TTC549 (cell line): Measurements from ENCODE around the gene CNIH1.
"Not testable (repeated sequence)": the region's sequence is repeated elsewhere in the genome, so short reads cannot be mapped to it uniquely, and the experiment has no call there.

Experiments used
- FAIRE-seq: peaks from 2 replicates; lab custom pipeline; 2012; peaks lifted over from hg19 to GRCh38; lab: Jason Lieb, UNC

CNIH1 gene

GRCh38 chr14:54465654-54466053, 24.5 kb upstream of the CNIH1 start:
- FAIRE-seq, result no peak

GRCh38 chr14:54462048-54462447, 20.9 kb upstream of the CNIH1 start:
- FAIRE-seq, result no peak

- no peak for FAIRE-seq
Measured at GRCh38 chr14:54459106-54459505, 17.9 kb upstream of the CNIH1 start.

DNA sequence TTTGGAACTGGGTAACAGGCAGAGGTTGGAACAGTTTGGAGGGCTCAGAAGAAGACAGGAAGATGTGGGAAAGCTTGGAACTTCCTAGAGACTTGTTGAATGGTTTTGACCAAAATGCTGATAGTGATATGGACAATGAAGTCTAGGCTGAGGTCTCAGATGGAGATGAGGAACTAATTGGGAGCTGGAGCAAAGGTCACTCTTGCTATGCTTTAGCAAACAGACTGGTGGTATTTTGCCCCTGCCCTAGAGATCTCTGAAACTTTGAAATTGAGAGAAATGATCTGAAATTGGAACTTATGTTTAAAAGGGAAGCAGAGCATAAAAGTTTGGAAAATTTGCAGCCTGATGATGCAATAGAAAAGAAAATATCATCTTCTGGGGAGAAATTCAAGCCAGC, 17.4 kb upstream of the CNIH1 start:
- FAIRE-seq, result not testable (repeated sequence)

- no peak for FAIRE-seq
Measured at GRCh38 chr14:54457609-54457996, 16.4 kb upstream of the CNIH1 start.

- FAIRE-seq, result not testable (repeated sequence)
Measured at GRCh38 chr14:54456820-54457608, 15.8 kb upstream of the CNIH1 start.

DNA sequence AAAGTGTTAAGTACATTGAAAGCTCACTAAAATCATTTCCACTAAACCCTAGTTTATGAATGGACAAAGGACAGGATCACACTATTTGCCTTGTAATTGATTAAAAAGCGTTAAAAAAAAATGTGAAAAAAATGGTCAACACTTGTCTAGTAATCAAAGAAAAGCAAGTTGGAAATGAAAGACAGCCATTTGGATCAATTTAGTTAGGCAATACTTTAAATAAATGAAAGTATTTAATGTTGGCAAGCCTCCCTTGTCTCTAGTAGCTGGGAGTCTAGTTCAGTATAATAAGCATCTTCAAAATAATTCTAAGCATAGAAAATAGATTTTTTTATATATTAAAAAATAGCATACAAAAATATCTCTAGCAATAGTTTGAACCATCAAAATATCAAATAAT, 14.2 kb upstream of the CNIH1 start:
- no peak for FAIRE-seq

- not testable (repeated sequence) for FAIRE-seq
Measured at GRCh38 chr14:54453990-54454389, 12.8 kb upstream of the CNIH1 start.

- FAIRE-seq, result no peak
Measured at GRCh38 chr14:54453252-54453651, 12.1 kb upstream of the CNIH1 start.

DNA sequence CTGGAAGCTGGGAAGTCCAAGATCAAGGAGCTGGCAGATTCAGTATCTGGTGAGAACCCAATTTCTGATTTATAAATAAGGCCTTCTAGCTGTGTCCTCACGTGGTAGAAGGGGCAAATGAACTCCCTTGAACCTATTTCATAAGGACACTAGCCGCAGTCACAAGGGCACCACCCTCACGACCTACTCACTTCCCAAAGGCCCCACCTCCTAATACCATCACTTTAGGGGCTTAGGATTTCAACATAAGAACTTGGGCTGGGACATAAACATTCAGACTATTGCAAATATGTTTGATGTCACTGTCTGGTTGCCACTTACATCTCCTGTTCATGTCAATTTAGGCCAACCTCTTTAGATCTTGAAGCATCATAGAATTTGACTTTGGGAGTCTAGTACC, 10.8 kb upstream of the CNIH1 start:
- no peak for FAIRE-seq

GRCh38 chr14:54451121-54451601, 10.0 kb upstream of the CNIH1 start:
- FAIRE-seq, result no peak

DNA sequence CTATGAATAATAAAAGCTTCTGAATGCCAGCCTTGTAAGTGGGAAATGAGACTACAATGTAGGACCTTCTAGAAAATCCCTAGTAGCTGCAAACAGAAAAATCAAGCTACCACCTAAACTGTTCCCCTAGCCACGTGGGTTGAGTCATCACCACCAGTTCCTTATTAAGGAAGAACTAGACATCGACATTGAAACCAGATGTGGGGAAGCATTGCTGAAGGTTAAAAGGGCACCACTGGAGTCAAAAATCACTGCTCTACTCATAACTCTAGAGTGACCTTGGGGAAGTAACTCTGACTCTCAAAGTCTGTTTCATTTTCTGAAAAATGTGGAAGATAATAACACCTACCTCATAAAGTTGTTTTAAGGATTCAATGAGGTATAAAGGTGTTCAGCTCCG, 9.4 kb upstream of the CNIH1 start:
- no peak for FAIRE-seq

DNA sequence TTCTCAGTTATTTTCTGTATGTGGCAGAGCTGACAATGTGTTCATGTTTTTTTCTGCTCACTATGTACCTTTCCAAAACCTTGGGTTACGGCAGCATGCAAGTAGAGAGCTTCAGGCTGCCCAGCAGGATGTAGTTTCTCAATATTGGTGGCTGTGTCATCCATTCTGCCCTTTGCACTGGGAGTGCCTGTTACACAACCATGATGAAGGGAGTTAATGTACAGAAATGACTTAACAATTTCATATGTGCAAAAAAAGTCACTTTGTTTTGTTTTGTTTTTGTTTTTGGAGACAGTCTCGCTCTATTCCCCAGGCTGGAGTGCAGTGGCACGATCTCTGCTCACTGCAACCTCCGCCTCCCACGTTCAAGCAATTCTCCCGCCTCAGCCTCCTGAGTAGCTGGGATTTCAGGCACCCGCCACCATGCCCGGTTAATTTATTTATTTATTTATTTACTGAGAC, 6.1 kb upstream of the CNIH1 start:
- FAIRE-seq, result no peak

GRCh38 chr14:54446161-54446693, 5.1 kb upstream of the CNIH1 start:
- no peak for FAIRE-seq

DNA sequence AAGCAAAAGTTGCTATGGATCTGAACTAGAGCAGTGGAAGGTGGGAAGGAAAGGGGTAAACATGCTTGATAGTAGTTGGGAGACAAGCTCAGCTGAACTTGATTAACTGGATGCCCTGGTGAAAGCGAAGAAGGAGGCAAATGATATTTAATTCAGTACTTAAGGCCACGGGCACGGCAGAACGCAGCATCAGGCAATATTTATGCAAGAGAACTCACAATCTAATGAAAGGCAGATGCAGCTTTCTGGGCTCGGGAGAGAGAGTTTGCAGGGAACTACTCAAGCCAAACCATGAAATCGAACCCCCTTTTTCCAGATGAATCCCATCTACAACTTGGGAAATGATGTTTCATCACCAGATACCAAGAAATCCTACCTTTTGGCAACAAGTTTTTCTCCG, 3.5 kb upstream of the CNIH1 start:
- no peak for FAIRE-seq

- FAIRE-seq, result no peak
Measured at GRCh38 chr14:54443981-54444380, 2.8 kb upstream of the CNIH1 start.

DNA sequence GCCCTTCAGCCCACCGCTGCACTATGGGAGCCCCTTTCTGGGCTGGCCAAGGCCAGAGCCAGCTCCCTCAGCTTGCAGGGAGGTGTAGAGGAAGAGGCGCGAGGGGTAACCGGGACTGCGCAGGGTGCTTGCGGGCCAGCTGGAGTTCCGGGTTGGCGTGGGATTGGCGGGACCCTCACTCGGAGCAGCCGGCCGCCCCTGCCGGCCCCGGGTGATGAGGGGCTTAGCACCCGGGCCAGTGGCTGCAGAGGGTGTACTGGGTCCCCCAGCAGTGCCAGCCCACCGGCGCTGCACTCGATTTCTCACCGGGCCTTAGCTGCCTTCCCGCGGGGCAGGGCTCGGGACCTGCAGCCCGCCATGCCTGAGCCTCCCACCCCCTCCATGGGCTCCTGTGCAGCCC, 1.8 kb upstream of the CNIH1 start:
- not testable (repeated sequence) for FAIRE-seq

GRCh38 chr14:54440476-54440872, 700 bp downstream of the CNIH1 start:
- FAIRE-seq, result no peak

GRCh38 chr14:54440037-54440436, 1.1 kb downstream of the CNIH1 start:
- FAIRE-seq, result no peak

DNA sequence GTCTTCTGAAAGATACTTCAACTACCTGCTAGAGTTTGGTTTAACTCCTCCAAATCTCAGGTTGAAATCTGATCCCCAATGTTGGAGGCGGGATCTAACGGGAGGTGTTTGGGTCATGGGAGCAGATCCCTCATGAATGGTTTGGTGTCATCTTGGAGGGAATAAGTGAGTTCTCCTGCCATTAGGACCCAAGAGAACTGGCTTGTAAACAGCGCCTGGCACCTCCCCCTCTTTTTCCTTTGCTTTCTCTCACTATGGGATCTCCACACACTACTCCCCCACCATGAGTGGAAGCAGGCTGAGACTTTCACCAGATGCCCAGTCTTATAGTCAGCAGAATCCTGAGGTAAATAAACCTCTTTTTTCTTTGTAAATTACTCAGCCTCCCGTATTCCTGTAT, 2.5 kb downstream of the CNIH1 start:
- FAIRE-seq, result no peak

GRCh38 chr14:54437954-54438353, 3.2 kb downstream of the CNIH1 start:
- FAIRE-seq, result not testable (repeated sequence)

DNA sequence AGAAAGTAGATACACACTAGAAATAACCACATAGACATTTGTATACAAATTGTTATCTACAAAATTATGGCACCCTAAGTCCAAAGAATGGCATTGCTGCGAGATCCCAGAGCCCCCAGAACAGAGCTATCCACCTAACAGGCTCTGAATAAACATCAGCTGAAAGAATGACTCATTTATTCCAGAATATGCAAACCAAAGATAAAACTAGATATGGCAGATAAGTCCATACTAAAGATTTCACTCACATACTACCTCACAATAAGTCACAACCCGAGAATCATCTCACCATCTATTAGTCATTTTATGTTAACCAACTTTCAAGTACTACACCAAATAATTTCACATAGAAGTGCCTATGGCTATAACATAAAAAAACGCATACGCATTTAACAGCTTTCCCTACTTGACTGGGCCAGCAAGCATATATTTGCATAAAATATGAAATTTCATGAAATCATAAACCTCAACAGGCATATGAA, 5.6 kb downstream of the CNIH1 start:
- FAIRE-seq, result no peak

- no peak for FAIRE-seq
Measured at GRCh38 chr14:54428527-54428926, 12.6 kb downstream of the CNIH1 start.

DNA sequence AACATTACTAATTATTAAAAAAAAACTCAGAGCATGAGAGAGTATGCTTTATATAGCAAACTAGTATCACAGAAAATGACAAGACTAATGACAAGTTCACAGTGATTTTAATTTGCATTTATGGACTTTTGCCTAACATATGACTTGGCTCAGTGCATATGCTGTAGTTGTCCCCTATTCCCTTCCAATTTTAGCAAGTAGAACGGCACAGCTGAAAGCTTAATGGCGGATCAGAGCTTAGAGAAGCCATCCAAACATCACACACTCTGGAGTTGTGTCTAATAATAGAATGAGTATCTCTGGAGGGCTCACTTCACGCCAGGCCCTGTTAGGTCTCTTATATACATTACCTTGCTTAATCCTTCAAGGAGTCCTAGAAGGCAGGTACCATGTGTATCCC, 13.3 kb downstream of the CNIH1 start:
- no peak for FAIRE-seq
